Fibroblast of lung (primary cell): ENCODE results near the gene SORT1. TPM values are rescaled to one million over a fixed set of nuclear protein-coding genes. Genes with fewer than 3 reads are reported as not detected.
"Not testable (repeated sequence)": the region's sequence is repeated elsewhere in the genome, so short reads cannot be mapped to it uniquely, and the experiment has no call there.

Experiments used
- DNase-seq, 2 donors: peaks; one replicate each; pipeline versions ENCODE4 v3.0.0 to v3.0.0-alpha.2; 2010; ENCODE audit warnings: low read depth in 2 of 2
- H2AFZ ChIP-seq: 2 replicates; pipeline ENCODE4 v1.5.1; 2012; ENCODE audit warnings: low read length, control low read depth, inconsistent platforms
- H3K27ac ChIP-seq: 2 replicates; pipeline ENCODE4 v1.5.1; 2011; ENCODE audit warnings: low read length, control low read depth; ENCODE audit not compliant: insufficient read depth
- H3K27me3 ChIP-seq: 2 replicates; pipeline ENCODE4 v1.5.1; 2011; ENCODE audit warnings: mild to moderate bottlenecking, low read length; ENCODE audit not compliant: control insufficient read depth, insufficient read depth
- H3K36me3 ChIP-seq: 2 replicates; pipeline ENCODE4 v1.5.1; 2011; ENCODE audit warnings: low read length; ENCODE audit not compliant: control insufficient read depth, insufficient read depth
- H3K4me1 ChIP-seq: 2 replicates; pipeline ENCODE4 v1.5.1; 2011; ENCODE audit warnings: low read length; ENCODE audit not compliant: control insufficient read depth, insufficient read depth; ENCODE audit errors: extremely low read depth
- H3K4me2 ChIP-seq: 2 replicates; pipeline ENCODE4 v1.5.1; 2011; ENCODE audit warnings: low read length, control low read depth; ENCODE audit not compliant: insufficient read depth; ENCODE audit errors: extremely low read depth
- H3K4me3 ChIP-seq, 4 experiments: fragments of 200-600 bp in 1 of 4; sonication (generic) in 1 of 4; replicated peaks in 1 of 4; 2 replicates each; pipeline ENCODE4 v1.5.1; 2011 to 2016; ENCODE audit warnings: low read length in 4 of 4, low read depth in 3 of 4, mild to moderate bottlenecking in 3 of 4, control low read depth in 2 of 4, inconsistent platforms in 1 of 4, mixed read lengths in 1 of 4; ENCODE audit not compliant: insufficient read depth in 1 of 4; ENCODE audit errors: control extremely low read depth in 1 of 4
- H3K79me2 ChIP-seq: 2 replicates; pipeline ENCODE4 v1.5.1; 2012; ENCODE audit warnings: mild to moderate bottlenecking, low read length, inconsistent platforms; ENCODE audit not compliant: control insufficient read depth, insufficient read depth
- H3K9ac ChIP-seq: 2 replicates; pipeline ENCODE4 v1.5.1; 2011; ENCODE audit warnings: mild to moderate bottlenecking, low read length, control low read depth; ENCODE audit not compliant: insufficient read depth
- H3K9me3 ChIP-seq: 2 replicates; pipeline ENCODE4 v1.5.1; 2012; ENCODE audit warnings: low read depth, low read length; ENCODE audit not compliant: control insufficient read depth, insufficient read depth
- H4K20me1 ChIP-seq: 2 replicates; pipeline ENCODE4 v1.5.1; 2011; ENCODE audit warnings: low read length; ENCODE audit not compliant: control insufficient read depth, insufficient read depth; ENCODE audit errors: extremely low read depth
- CTCF ChIP-seq, 2 donors: IDR thresholded peaks in 1 of 2; conservative IDR thresholded peaks in 1 of 2; 1 replicate in 1 of 2; 2 replicates in 1 of 2; pipeline ENCODE4 v1.5.1; 2011 to 2012; ENCODE audit warnings: low read length in 2 of 2, control low read depth in 1 of 2, inconsistent platforms in 1 of 2, low read depth in 1 of 2, mild to moderate bottlenecking in 1 of 2
- EZH2 ChIP-seq: IDR thresholded peaks from 2 replicates; pipeline ENCODE4 v1.5.1; 2012; ENCODE audit warnings: low read length, control low read depth, mild to moderate bottlenecking; ENCODE audit errors: missing control alignments
- polyA plus RNA-seq, 2 donors: library from polyadenylated mRNA; depleted of rRNA in 1 of 2; stranded (reverse) in 1 of 2; unstranded in 1 of 2; fragments of >200 nt; gene quantifications; 2 replicates each; pipeline ENCODE4 v1.2.1, GENCODE V29; 2011 to 2012; ENCODE audit warnings: missing spikeins in 1 of 2
- total RNA-seq: library from RNA; depleted of rRNA; stranded (reverse); fragments of >200 nt; gene quantifications from 2 replicates; pipeline ENCODE4 v1.2.1, GENCODE V29; 2014

Gene SORT1
- total and polyA plus RNA-seq, 2 donors (not counting 1 experiment from before 2014, with no cell fraction given), result 27.5 to 37.5 TPM

DNA sequence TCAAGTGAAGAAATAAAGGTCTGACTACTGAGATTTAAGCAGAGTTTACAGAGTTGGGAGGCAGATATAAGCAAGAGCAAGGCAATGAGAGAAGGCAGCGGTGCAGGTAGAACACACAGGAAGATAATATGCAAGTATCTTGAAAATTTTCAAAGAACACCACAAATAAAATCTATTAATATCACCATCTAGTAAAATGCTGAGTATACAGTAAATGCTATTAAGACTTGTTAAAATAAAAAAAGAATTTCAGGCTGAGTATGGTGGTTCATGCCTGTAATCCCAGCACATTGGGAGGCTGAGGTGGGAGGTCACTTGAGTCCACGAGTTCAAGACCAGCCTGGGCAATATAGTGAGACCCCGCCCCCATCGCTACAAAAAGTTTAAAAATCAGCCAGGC lies 20.0 kb downstream of the SORT1 start:
- Histone ChIP-seq H3K27ac (no peak overlapping the region), H3K4me1 (no peaks in the 10 kb centered on the region), H3K9me3 (no peaks in the 10 kb centered on the region), H2AFZ (no peak overlapping the region), H3K79me2 (no peaks in the 10 kb centered on the region), H3K36me3 (no peaks in the 10 kb centered on the region), H3K27me3 (no peaks in the 10 kb centered on the region), H4K20me1 (no peaks in the 10 kb centered on the region), H3K9ac (no peak overlapping the region), H3K4me2 (no peak overlapping the region), H3K4me3 (no peak overlapping the region)
- DNase-seq, result no peak
- TF ChIP-seq EZH2, result no peak
- no peak for TF ChIP-seq CTCF (conservative IDR thresholded peaks at IDR 0.05 in 1 of 2, IDR thresholded peaks at IDR 0.05 in 1 of 2; ENCODE audit: low read depth in 1 of 2, low read length in 2 of 2)

- H3K27me3 ChIP-seq, H2AFZ ChIP-seq, H3K36me3 ChIP-seq, H3K9ac ChIP-seq, H3K9me3 ChIP-seq, H3K4me2 ChIP-seq, H3K27ac ChIP-seq, DNase-seq, H3K4me3 ChIP-seq, H4K20me1 ChIP-seq, H3K79me2 ChIP-seq: not testable (repeated sequence)
- peaks cover 16% of the 10 kb centered on the region for H3K4me1 ChIP-seq
These were observed 24.0 kb downstream of the SORT1 start for GRCh38 chr1:109373696-109374095.

DNA sequence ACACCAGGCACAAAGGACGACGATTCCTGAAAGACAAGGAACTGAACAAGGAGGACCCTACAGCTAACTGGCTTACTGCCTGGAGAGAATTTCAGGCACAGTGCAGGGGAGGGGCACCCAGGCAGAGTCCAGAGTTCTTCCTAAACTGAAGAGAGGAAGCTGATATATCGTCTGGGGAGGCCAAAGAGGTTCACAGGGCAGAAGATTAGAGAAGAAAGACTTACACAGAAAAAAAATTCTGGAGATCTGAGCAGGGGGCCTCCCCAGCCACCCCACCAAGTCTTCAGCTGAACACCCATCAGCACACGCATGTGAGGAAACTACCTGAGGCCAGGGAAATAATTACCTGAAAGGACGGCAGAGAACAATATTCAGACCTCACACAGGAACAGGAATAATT lies 24.6 kb downstream of the SORT1 start:
- Histone ChIP-seq H3K9me3 (no peaks in the 10 kb centered on the region), H2AFZ (no peak overlapping the region), H3K36me3 (no peaks in the 10 kb centered on the region), H3K79me2 (no peaks in the 10 kb centered on the region), H3K9ac (no peak overlapping the region), H3K4me1 (peaks cover 16% of the 10 kb centered on the region), H3K4me2 (no peak overlapping the region), H4K20me1 (no peaks in the 10 kb centered on the region), H3K27me3 (no peaks in the 10 kb centered on the region), H3K27ac (no peak overlapping the region), H3K4me3 (no peak overlapping the region)
- no peak for DNase-seq
- TF ChIP-seq EZH2, result no peak
- no peak for TF ChIP-seq CTCF (conservative IDR thresholded peaks at IDR 0.05 in 1 of 2, IDR thresholded peaks at IDR 0.05 in 1 of 2; ENCODE audit: low read depth in 1 of 2, low read length in 2 of 2)
